ENCODE measurements around the gene CSHL1.

CSHL1 gene

GRCh38 chr17:63911041-63911635, at the start of gene CSHL1:
CSHL1 (minus strand) TSS chr17:63911258; CDS start chr17:63911196, 62 bp downstream.
- no peak for DNase-seq (ENCODE audit: low spot score)

GRCh38 chr17:63960430-63960829, 49.4 kb upstream of the CSHL1 start:
- no peak for DNase-seq (ENCODE audit: low spot score)

GRCh38 chr17:63960006-63960405, 48.9 kb upstream of the CSHL1 start:
- no peak for DNase-seq (ENCODE audit: low spot score)

GRCh38 chr17:63956296-63956920, 45.4 kb upstream of the CSHL1 start:
- DNase-seq (ENCODE audit: low spot score) = peak; percentile 25

- DNase-seq (ENCODE audit: low spot score) = no peak
Measured at GRCh38 chr17:63955791-63956190, 44.7 kb upstream of the CSHL1 start.

GRCh38 chr17:63955232-63955631, 44.2 kb upstream of the CSHL1 start:
- no peak for DNase-seq (ENCODE audit: low spot score)

GRCh38 chr17:63954402-63955063, 43.5 kb upstream of the CSHL1 start:
- no peak for DNase-seq (ENCODE audit: low spot score)

GRCh38 chr17:63950940-63951907, 40.2 kb upstream of the CSHL1 start:
- no peak for DNase-seq (ENCODE audit: low spot score)

- no peak for DNase-seq (ENCODE audit: low spot score)
Measured at GRCh38 chr17:63949576-63950250, 38.7 kb upstream of the CSHL1 start.

- no peak for DNase-seq (ENCODE audit: low spot score)
Measured at GRCh38 chr17:63948521-63948920, 37.5 kb upstream of the CSHL1 start.

GRCh38 chr17:63947711-63948330, 36.8 kb upstream of the CSHL1 start:
- no peak for DNase-seq (ENCODE audit: low spot score)

GRCh38 chr17:63946440-63947363, 35.6 kb upstream of the CSHL1 start:
- peak; percentile 32 for DNase-seq (ENCODE audit: low spot score)

GRCh38 chr17:63945784-63946439, 34.9 kb upstream of the CSHL1 start:
- DNase-seq (ENCODE audit: low spot score) = no peak

GRCh38 chr17:63944736-63945499, 33.9 kb upstream of the CSHL1 start:
- no peak for DNase-seq (ENCODE audit: low spot score)

- no peak for DNase-seq (ENCODE audit: low spot score)
Measured at GRCh38 chr17:63943745-63944144, 32.7 kb upstream of the CSHL1 start.

GRCh38 chr17:63942309-63942985, 31.4 kb upstream of the CSHL1 start:
- DNase-seq (ENCODE audit: low spot score) = no peak

- DNase-seq (ENCODE audit: low spot score) = no peak
Measured at GRCh38 chr17:63941751-63942150, 30.7 kb upstream of the CSHL1 start.

- DNase-seq (ENCODE audit: low spot score) = no peak
Measured at GRCh38 chr17:63941162-63941561, 30.1 kb upstream of the CSHL1 start.

All from kidney capillary endothelial cell (primary cell).